A673 (cell line): Measurements from ENCODE around the gene SFXN5. TPM values are rescaled to one million over a fixed set of nuclear protein-coding genes. Genes with fewer than 3 reads are reported as not detected.

Experiments used
- BruUV-seq: library from RNA; stranded (reverse); fragments of 400-500 nt; replicated peaks from 2 replicates; lab custom pipeline; 2021; lab: Mats Ljungman, UMichigan
- CTCF ChIA-PET: fragments of 300-600 bp; sonication (Branson Sonifier 250); formaldehyde crosslinking; loops from one replicate; lab custom pipeline; 2022; ENCODE audit warnings: antibody characterized with exemption; lab: Charles Lee
- POLR2A ChIA-PET: fragments of 300-600 bp; sonication (Branson Sonifier 250); formaldehyde crosslinking; loops from one replicate; lab custom pipeline; 2022; ENCODE audit warnings: antibody characterized with exemption; ENCODE audit not compliant: low non-redundant PET; lab: Charles Lee
- DNase-seq: peaks from one replicate; pipeline ENCODE4 v3.0.0-alpha.2; 2015; ENCODE audit warnings: low spot score
- H3K27ac ChIP-seq: fragments of 200-600 bp; sonication (generic); 2 replicates; pipeline ENCODE4 v1.5.1; 2016; ENCODE audit warnings: mixed run types, low read depth, mild to moderate bottlenecking, mixed read lengths, antibody characterized with exemption, low read length; ENCODE audit not compliant: poor library complexity, severe bottlenecking
- H3K27me3 ChIP-seq: fragments of 200-600 bp; sonication (generic); replicated peaks from 2 replicates; pipeline ENCODE4 v1.6.1; 2017; ENCODE audit warnings: mixed run types, low read depth, mild to moderate bottlenecking, mixed read lengths, antibody characterized with exemption, low read length; ENCODE audit not compliant: insufficient read depth, poor library complexity
- H3K36me3 ChIP-seq: fragments of 200-600 bp; sonication (generic); 2 replicates; pipeline ENCODE4 v1.6.1; 2016; ENCODE audit warnings: mixed run types, mild to moderate bottlenecking, mixed read lengths, antibody characterized with exemption, low read length; ENCODE audit not compliant: insufficient read depth, poor library complexity, severe bottlenecking
- H3K4me1 ChIP-seq: fragments of 200-600 bp; sonication (generic); 2 replicates; pipeline ENCODE4 v1.6.1; 2017; ENCODE audit warnings: mixed run types, mild to moderate bottlenecking, mixed read lengths, antibody characterized with exemption, low read length; ENCODE audit not compliant: insufficient read depth, poor library complexity, severe bottlenecking
- H3K4me3 ChIP-seq: fragments of 200-600 bp; sonication (generic); 2 replicates; pipeline ENCODE4 v1.5.1; 2016; ENCODE audit warnings: low read depth, mixed run types, mild to moderate bottlenecking, mixed read lengths, low read length; ENCODE audit not compliant: poor library complexity, severe bottlenecking
- H3K9me3 ChIP-seq: fragments of 200-600 bp; sonication (generic); 2 replicates; pipeline ENCODE4 v1.6.1; 2016; ENCODE audit warnings: mixed run types, low read depth, mild to moderate bottlenecking, mixed read lengths, antibody characterized with exemption, low read length; ENCODE audit not compliant: poor library complexity, severe bottlenecking
- CTCF ChIP-seq: fragments of 300-800, 200-600 bp; sonication (generic); conservative IDR thresholded peaks from 2 replicates; pipeline ENCODE4 v1.5.1; 2017; ENCODE audit warnings: low read depth, mild to moderate bottlenecking, antibody characterized with exemption, low read length, moderate library complexity, mixed read lengths
- EZH2 ChIP-seq: fragments of 200-600 bp; sonication (generic); IDR thresholded peaks from 2 replicates; pipeline ENCODE4 v1.6.1; 2017; ENCODE audit warnings: borderline replicate concordance, low read depth, mild to moderate bottlenecking, mixed read lengths, antibody characterized with exemption, low read length; ENCODE audit not compliant: poor library complexity, severe bottlenecking
- intact Hi-C: fragments of 100-400 bp; cut with micrococcal nuclease; formaldehyde crosslinking; loops from one replicate; pipeline ENCODE4 v1.10.0; 2022; ENCODE audit not compliant: unreplicated experiment
- total RNA-seq: library from RNA; stranded (reverse); gene quantifications from 2 replicates; pipeline ENCODE4 v1.2.3, GENCODE V29; 2021

The SFXN5 gene
- total RNA-seq, 1 experiment from 2014 or later, result 23.1 TPM

- BruUV-seq, result no TSS peak
- no peak for TF ChIP-seq CTCF
- peak; percentile 90 for TF ChIP-seq EZH2
- H3K27ac ChIP-seq, result no peak overlapping the region
- H3K4me3 ChIP-seq, result peak overlapping the region; percentile 34
- no peaks in the 10 kb centered on the region for H3K9me3 ChIP-seq
- H3K4me1 ChIP-seq, result peaks cover 26% of the 10 kb centered on the region
- ChIA-PET CTCF (interaction anchor here (0.6 kb wide), 1 partner anchor 55 kb away, joined by 3 read pairs; no protein-coding TSS in a partner anchor), POLR2A (no interaction called here)
- intact Hi-C loops, result no loop called here
- H3K27me3 ChIP-seq, result peaks cover 99% of the 10 kb centered on the region
- peak; percentile 55 for DNase-seq
- H3K36me3 ChIP-seq, result no peaks in the 10 kb centered on the region
Measured at GRCh38 chr2:72919414-72920317, 151.8 kb downstream of the SFXN5 start.

- BruUV-seq, result no TSS peak
- Histone ChIP-seq H3K4me3 (peak overlapping the region; percentile 46), H3K9me3 (no peaks in the 10 kb centered on the region), H3K27me3 (peaks cover 99% of the 10 kb centered on the region), H3K27ac (no peak overlapping the region), H3K36me3 (no peaks in the 10 kb centered on the region), H3K4me1 (peaks cover 26% of the 10 kb centered on the region)
- ChIA-PET CTCF (no interaction called here), POLR2A (no interaction called here)
- intact Hi-C loops, result no loop called here
- TF ChIP-seq CTCF, result no peak
- peak; percentile 99 for TF ChIP-seq EZH2
- no peak for DNase-seq
Measured at GRCh38 chr2:72917877-72918553, 153.5 kb downstream of the SFXN5 start.

GRCh38 chr2:72917138-72917876 lies 154.2 kb downstream of the SFXN5 start, which contains the start of gene EMX1:
Gene EMX1, plus strand, starts transcription at chr2:72917519. Its CDS starts 334 bp downstream, at chr2:72917853.
- Histone ChIP-seq H3K27ac (no peak within 1 kb of the TSS), H3K4me3 (peak within 1 kb of the TSS; percentile 46), H3K9me3 (no peaks in the 10 kb centered on the region), H3K27me3 (peaks cover 99% of the 10 kb centered on the region), H3K4me1 (peaks cover 26% of the 10 kb centered on the region), H3K36me3 (no peaks in the 10 kb centered on the region)
- DNase-seq, result peak; percentile 81
- BruUV-seq, result no TSS peak
- CTCF ChIA-PET, result interaction anchor here (0.9 kb wide), 1 partner anchor 31 kb away, joined by 3 read pairs; no protein-coding TSS in a partner anchor
- intact Hi-C loops, result no loop called here
- TF ChIP-seq CTCF, result no peak
- no peak for TF ChIP-seq EZH2
- POLR2A ChIA-PET, result no interaction called here
